Activated T-helper 1 cell treated with anti-CD3 and anti-CD28 coated beads, Interleukin-12 subunit alpha, Interleukin-12 subunit beta, Interleukin-2, Interleukin-4 antibody, amounts not matched to agents 30 ng/mL and 10 ng/mL and 1 ng/mL, durations not matched to agents 14 hours and 24 hours and 36 hours (primary cell): ENCODE measurements around the gene SIK2. TPM values are rescaled to one million over a fixed set of nuclear protein-coding genes. Genes with fewer than 3 reads are reported as not detected.
"Not testable (repeated sequence)": the region's sequence is repeated elsewhere in the genome, so short reads cannot be mapped to it uniquely, and the experiment has no call there.

Experiments used
- DNase-seq: peaks from one replicate; pipeline ENCODE4 v3.0.0; 2021; ENCODE audit warnings: low spot score
- H3K27ac Mint-ChIP-seq: one replicate; pipeline ENCODE4 v1.8.0; 2021; ENCODE audit warnings: mild to moderate bottlenecking, mixed read lengths
- H3K27me3 Mint-ChIP-seq: one replicate; pipeline ENCODE4 v1.8.0; 2022; ENCODE audit warnings: mild to moderate bottlenecking, moderate library complexity, mixed read lengths; ENCODE audit not compliant: insufficient read depth
- H3K36me3 Mint-ChIP-seq: one replicate; pipeline ENCODE4 v1.8.0; 2021; ENCODE audit warnings: low read depth, mixed read lengths
- H3K4me1 Mint-ChIP-seq: one replicate; pipeline ENCODE4 v1.8.0; 2021; ENCODE audit warnings: low read depth, mixed read lengths
- H3K4me3 Mint-ChIP-seq: one replicate; pipeline ENCODE4 v1.8.0; 2021; ENCODE audit warnings: mild to moderate bottlenecking, moderate library complexity, mixed read lengths
- H3K9me3 Mint-ChIP-seq: one replicate; pipeline ENCODE4 v1.8.0; 2021; ENCODE audit warnings: mixed read lengths
- intact Hi-C: fragments of 100-400 bp; cut with micrococcal nuclease; formaldehyde crosslinking; loops from one replicate; pipeline ENCODE4 v1.15.1; 2024
- total RNA-seq: library from RNA; stranded (reverse); gene quantifications from 2 replicates; pipeline ENCODE4 v1.2.3, GENCODE V29; 2022

Gene SIK2
- total RNA-seq, 1 donor from 2014 or later: 10.0 TPM

GRCh38 chr11:111762526-111762925 lies 160.3 kb downstream of the SIK2 start:
- DNase-seq: no peak
- intact Hi-C loops: loop anchor here (2.0 to 10.0 kb wide), 2 partner anchors 16 to 388 kb away; partner anchors contain the start of gene POU2AF1
- Mint-ChIP-seq H3K27me3 (no peaks in the 10 kb centered on the region), H3K9me3 (no peaks in the 10 kb centered on the region), H3K4me3 (no peak overlapping the region), H3K4me1 (peaks cover 43% of the 10 kb centered on the region), H3K27ac (no peak overlapping the region), H3K36me3 (peaks cover 50% of the 10 kb centered on the region)

GRCh38 chr11:111762981-111763643 lies 160.9 kb downstream of the SIK2 start:
- intact Hi-C loops: loop anchor here (2.0 to 10.0 kb wide), 2 partner anchors 16 to 388 kb away; partner anchors contain the start of gene POU2AF1
- peaks cover 43% of the 10 kb centered on the region for H3K4me1 Mint-ChIP-seq
- no peak for DNase-seq
- H3K4me3 Mint-ChIP-seq: peak overlapping the region; percentile 37
- peak overlapping the region; percentile 18 for H3K27ac Mint-ChIP-seq
- H3K9me3 Mint-ChIP-seq: no peaks in the 10 kb centered on the region
- H3K27me3 Mint-ChIP-seq: no peaks in the 10 kb centered on the region
- peaks cover 47% of the 10 kb centered on the region for H3K36me3 Mint-ChIP-seq

- peaks cover 39% of the 10 kb centered on the region for H3K36me3 Mint-ChIP-seq
- H3K4me1 Mint-ChIP-seq: peaks cover 43% of the 10 kb centered on the region
- intact Hi-C loops: loop anchor here (5.0 to 10.0 kb wide), 3 partner anchors 263 to 390 kb away; partner anchors contain the start of genes DLAT, POU2AF1, SDHD and TIMM8B
- DNase-seq: no peak
- H3K9me3 Mint-ChIP-seq: no peaks in the 10 kb centered on the region
- H3K27ac Mint-ChIP-seq: no peak overlapping the region
- H3K27me3 Mint-ChIP-seq: no peaks in the 10 kb centered on the region
- peak overlapping the region; percentile 96 for H3K4me3 Mint-ChIP-seq
Observed at GRCh38 chr11:111764621-111765020, 162.4 kb downstream of the SIK2 start.

GRCh38 chr11:111765320-111765983 lies 163.2 kb downstream of the SIK2 start:
- H3K9me3 Mint-ChIP-seq: no peaks in the 10 kb centered on the region
- DNase-seq: no peak
- H3K36me3 Mint-ChIP-seq: peaks cover 34% of the 10 kb centered on the region
- intact Hi-C loops: loop anchor here (5.0 to 10.0 kb wide), 3 partner anchors 262 to 391 kb away; partner anchors contain the start of genes DLAT, POU2AF1, SDHD and TIMM8B
- H3K27me3 Mint-ChIP-seq: no peaks in the 10 kb centered on the region
- H3K27ac Mint-ChIP-seq: peak overlapping the region; percentile 97
- peak overlapping the region; percentile 96 for H3K4me3 Mint-ChIP-seq
- peaks cover 43% of the 10 kb centered on the region for H3K4me1 Mint-ChIP-seq

GRCh38 chr11:111765984-111766833 lies 164.0 kb downstream of the SIK2 start, which contains the start of gene PPP2R1B:
TSS of gene PPP2R1B (minus strand) at chr11:111766389. CDS start at chr11:111766361, 28 bp downstream.
- H3K27ac Mint-ChIP-seq: peak within 1 kb of the TSS; percentile 97
- H3K27me3 Mint-ChIP-seq: no peaks in the 10 kb centered on the region
- intact Hi-C loops: loop anchor here (1.0 to 10.0 kb wide), 9 partner anchors 11 to 461 kb away; partner anchors contain the start of genes ALG9, DLAT, POU2AF1 and PTS
- no peaks in the 10 kb centered on the region for H3K9me3 Mint-ChIP-seq
- DNase-seq: peak; percentile 60
- peaks cover 27% of the 10 kb centered on the region for H3K36me3 Mint-ChIP-seq
- peaks cover 43% of the 10 kb centered on the region for H3K4me1 Mint-ChIP-seq
- peak within 1 kb of the TSS; percentile 96 for H3K4me3 Mint-ChIP-seq

- peak overlapping the region; percentile 97 for H3K27ac Mint-ChIP-seq
- H3K4me1 Mint-ChIP-seq: peaks cover 43% of the 10 kb centered on the region
- no peak for DNase-seq
- intact Hi-C loops: loop anchor here (1.0 to 10.0 kb wide), 9 partner anchors 11 to 460 kb away; partner anchors contain the start of genes ALG9, DLAT, POU2AF1 and PTS
- H3K9me3 Mint-ChIP-seq: no peaks in the 10 kb centered on the region
- peak overlapping the region; percentile 96 for H3K4me3 Mint-ChIP-seq
- H3K36me3 Mint-ChIP-seq: peaks cover 24% of the 10 kb centered on the region
- H3K27me3 Mint-ChIP-seq: no peaks in the 10 kb centered on the region
Observed at GRCh38 chr11:111766834-111767142, 164.5 kb downstream of the SIK2 start.

- Mint-ChIP-seq H3K36me3 (no peaks in the 10 kb centered on the region), H3K9me3 (no peaks in the 10 kb centered on the region), H3K4me3 (no peak overlapping the region), H3K27ac (no peak overlapping the region), H3K4me1 (peaks cover 10% of the 10 kb centered on the region), H3K27me3 (no peaks in the 10 kb centered on the region)
- intact Hi-C loops: no loop called here
- no peak for DNase-seq
Observed at GRCh38 chr11:111770581-111771134, 168.4 kb downstream of the SIK2 start.

- H3K36me3 Mint-ChIP-seq, DNase-seq, H3K27me3 Mint-ChIP-seq, H3K4me3 Mint-ChIP-seq, H3K27ac Mint-ChIP-seq, H3K9me3 Mint-ChIP-seq, intact Hi-C loops, H3K4me1 Mint-ChIP-seq: not testable (repeated sequence)
Observed at GRCh38 chr11:111771205-111771604, 169.0 kb downstream of the SIK2 start.

GRCh38 chr11:111772535-111772934 lies 170.3 kb downstream of the SIK2 start:
- H3K27ac Mint-ChIP-seq: no peak overlapping the region
- no peaks in the 10 kb centered on the region for H3K36me3 Mint-ChIP-seq
- H3K4me1 Mint-ChIP-seq: no peaks in the 10 kb centered on the region
- no peaks in the 10 kb centered on the region for H3K9me3 Mint-ChIP-seq
- H3K4me3 Mint-ChIP-seq: no peak overlapping the region
- intact Hi-C loops: no loop called here
- H3K27me3 Mint-ChIP-seq: no peaks in the 10 kb centered on the region
- DNase-seq: no peak

GRCh38 chr11:111774955-111775710 lies 172.9 kb downstream of the SIK2 start:
- Mint-ChIP-seq H3K4me1 (no peaks in the 10 kb centered on the region), H3K27me3 (no peaks in the 10 kb centered on the region), H3K36me3 (no peaks in the 10 kb centered on the region), H3K9me3 (no peaks in the 10 kb centered on the region), H3K4me3 (no peak overlapping the region), H3K27ac (no peak overlapping the region)
- intact Hi-C loops: loop anchor here (5.0 kb wide), 1 partner anchor 493 kb away; no protein-coding TSS in a partner anchor
- no peak for DNase-seq

- DNase-seq: no peak
- Mint-ChIP-seq H3K27ac (no peak overlapping the region), H3K36me3 (no peaks in the 10 kb centered on the region), H3K4me3 (no peak overlapping the region), H3K4me1 (no peaks in the 10 kb centered on the region), H3K9me3 (no peaks in the 10 kb centered on the region), H3K27me3 (no peaks in the 10 kb centered on the region)
- intact Hi-C loops: loop anchor here (1.0 to 5.0 kb wide), 7 partner anchors 10 to 494 kb away; partner anchors contain the start of gene PPP2R1B
Observed at GRCh38 chr11:111776398-111777093, 174.3 kb downstream of the SIK2 start.
